NCI-H82 treated with DMSO at 0.1 percent for 48 hours (cell line): ENCODE results near the gene PAM16.
"Not testable (repeated sequence)": the region's sequence is repeated elsewhere in the genome, so short reads cannot be mapped to it uniquely, and the experiment has no call there.

Source experiments
- DNase-seq: peaks from one replicate; lab custom pipeline; 2025; ENCODE audit not compliant: unreplicated experiment; lab: John Stamatoyannopoulos, UW

The PAM16 gene

DNA sequence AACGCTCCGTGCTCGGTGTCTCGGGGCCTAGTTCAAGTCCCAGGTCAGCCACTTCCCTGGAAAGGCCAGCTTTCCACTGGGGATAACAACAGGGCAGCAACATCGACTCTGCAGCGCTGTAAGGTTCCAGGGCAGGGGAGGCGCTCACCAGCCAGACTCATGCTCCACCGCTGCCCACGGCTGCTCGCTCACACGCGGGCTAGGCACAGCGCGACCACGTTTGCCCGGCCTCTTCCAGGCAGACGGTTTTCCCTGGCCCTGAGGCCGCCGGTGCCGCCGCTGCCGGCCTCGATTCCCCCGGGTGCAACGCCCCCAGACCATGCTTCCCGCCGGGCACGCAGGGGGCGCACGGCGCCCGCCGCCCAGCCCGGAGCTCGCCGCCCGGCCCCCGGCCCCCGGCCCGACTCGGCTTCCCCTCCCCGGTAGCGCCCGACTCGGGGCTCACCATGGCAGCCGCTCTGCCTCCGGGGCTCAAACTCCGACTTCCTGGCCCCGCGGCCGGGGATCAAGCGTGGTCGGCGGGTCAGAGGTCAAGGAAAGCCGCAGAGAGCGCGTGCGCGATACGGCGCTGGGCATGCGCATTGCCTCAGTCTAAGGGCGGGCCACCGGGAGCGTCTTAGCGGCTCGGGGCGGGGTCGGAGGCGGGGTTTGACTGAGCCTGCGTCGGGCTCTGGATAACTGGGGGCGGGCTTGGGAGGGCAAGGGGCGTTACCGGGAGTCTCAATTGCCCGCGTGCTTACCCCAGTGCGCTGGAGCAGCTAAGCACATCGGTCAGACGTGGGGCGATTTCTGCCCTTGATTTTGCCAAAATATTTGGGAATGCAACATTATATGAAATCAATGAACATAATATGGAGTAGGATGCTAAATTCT is at the start of gene PAM16:
PAM16 (minus strand) TSS at position 535 of the 873 bp plus-strand sequence; CDS start at position 448, 87 bp downstream.
- DNase-seq: peak; percentile 94

DNA sequence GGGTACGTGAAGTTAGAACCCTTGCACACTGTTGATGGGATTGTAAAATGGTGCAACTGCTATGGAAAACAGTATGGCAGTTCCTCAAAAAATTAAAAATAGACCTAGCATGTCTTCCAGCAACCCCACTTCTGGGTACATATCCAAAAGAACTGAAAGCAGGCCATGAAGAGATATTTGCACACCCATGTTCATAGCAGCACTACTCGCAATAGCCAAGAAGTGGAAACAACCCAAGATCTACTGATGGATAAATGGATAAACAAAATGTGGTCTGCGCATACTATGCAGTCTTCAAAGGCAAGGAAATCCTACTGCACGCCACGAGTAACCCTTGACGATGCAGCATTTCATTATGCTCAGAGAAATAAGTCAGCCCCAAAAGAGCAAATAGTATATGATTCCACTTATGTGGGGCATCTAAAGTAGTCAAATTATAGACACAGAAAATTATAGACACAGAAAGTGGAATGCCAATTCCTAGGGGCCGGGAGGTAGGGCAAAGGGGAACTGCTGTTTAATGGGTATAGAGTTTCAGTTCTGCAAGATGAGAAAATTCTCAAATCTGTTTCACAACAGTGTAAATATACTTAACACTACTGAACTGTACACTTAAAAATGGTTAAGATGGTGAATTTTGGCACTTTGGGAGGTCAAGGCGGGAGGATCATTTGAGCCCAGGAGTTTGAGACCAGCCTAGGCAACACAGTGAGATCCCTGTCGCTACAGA is 48.0 kb upstream of the PAM16 start:
- DNase-seq: no peak

DNA sequence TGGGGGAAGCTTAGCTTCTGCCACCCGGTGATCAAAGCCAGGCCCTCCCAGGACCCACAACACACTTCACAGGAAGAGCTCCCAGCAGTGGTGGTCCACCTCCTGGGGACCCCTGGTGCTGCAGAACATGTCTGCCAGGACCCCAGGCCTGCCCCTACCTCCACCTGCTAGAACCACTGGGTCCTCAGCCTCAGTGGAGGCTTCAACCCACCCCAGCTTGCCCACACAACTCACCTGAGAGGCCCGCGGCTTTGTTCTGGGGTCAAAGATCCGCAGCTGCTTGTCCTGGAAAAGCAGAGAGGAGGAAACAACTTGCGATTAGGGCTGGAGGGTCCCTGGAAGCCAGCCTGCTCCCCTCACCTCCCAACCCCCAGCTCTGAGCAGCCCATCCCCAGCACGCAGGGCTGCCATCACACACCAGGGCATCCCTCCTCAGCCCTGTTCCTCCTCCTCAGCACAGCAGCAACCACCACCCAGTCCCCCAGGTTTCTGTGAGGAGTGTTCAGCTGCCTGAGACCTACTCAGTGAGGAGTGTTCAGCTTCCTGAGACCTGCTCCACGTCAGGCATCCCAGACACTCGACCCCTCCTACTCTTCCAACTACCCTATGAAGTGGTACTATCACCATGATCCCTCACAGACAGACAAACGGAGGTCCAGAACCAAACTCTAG is 44.1 kb upstream of the PAM16 start:
- no peak for DNase-seq

DNA sequence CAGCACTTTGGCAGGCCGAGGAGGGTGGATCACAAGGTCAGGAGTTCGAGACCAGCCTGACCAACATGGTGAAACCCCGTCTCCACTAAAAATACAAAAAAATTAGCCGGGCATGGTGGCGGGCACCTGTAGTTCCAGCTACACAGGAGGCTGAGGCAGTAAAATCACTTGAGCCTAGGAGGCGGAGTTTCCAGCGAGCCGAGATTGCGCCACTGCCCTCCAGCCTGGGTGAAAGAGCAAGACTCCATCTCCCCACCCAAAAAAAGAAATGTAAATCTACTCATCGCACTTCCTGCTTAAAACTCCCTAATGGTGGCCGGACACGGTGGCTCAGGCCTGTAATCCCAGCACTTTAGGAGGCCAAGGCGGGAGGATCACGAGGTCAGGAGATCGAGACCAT is 42.7 kb upstream of the PAM16 start:
- DNase-seq: not testable (repeated sequence)

GRCh38 chr16:4393240-4393600 is 42.1 kb upstream of the PAM16 start:
- no peak for DNase-seq

DNA sequence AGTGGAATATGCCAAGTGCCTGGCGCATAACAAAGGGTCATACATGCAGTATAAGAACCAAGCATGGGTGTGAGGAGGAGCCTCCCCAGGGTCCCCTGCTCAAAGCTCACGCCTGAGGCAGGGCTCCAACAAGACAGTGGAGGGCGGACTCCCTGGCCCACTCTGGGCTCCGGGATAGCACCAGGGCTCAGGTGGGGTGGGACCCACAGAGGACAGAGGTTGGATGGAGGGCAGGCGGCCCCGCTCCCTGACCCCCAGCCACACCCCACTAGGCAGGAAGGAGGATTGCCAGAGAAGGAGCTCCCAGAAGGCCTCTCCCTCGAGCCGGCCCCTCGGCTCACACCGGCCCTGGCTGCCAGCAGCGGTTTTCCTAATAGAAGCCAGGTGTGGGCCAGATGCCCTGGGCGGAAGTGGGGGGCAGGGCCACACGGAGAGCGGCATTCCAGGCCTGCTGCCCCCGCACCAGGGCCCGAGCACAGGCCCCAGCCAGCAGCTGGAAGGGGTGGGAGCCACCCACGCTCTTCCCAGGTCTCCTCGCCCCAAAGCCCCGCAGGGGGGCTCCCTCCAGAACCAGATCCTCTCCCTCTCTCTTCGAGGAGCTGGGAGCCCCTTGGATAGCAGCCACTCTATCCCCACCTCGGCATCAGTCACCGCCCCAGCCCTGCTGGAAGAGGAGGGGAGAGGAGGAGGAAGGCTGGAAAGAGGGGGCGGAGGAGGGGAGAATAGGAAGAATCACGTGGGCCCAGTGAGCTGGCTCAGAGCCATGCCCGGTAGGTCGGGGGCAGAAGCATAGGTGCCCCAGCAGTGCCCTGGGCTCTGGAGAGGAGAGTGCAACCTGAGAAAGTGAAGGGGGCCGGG is 41.5 kb upstream of the PAM16 start:
- DNase-seq: no peak

- DNase-seq: no peak
Observed at GRCh38 chr16:4391631-4392381, 40.7 kb upstream of the PAM16 start.

- no peak for DNase-seq
Observed at GRCh38 chr16:4390266-4391260, 39.4 kb upstream of the PAM16 start.

DNA sequence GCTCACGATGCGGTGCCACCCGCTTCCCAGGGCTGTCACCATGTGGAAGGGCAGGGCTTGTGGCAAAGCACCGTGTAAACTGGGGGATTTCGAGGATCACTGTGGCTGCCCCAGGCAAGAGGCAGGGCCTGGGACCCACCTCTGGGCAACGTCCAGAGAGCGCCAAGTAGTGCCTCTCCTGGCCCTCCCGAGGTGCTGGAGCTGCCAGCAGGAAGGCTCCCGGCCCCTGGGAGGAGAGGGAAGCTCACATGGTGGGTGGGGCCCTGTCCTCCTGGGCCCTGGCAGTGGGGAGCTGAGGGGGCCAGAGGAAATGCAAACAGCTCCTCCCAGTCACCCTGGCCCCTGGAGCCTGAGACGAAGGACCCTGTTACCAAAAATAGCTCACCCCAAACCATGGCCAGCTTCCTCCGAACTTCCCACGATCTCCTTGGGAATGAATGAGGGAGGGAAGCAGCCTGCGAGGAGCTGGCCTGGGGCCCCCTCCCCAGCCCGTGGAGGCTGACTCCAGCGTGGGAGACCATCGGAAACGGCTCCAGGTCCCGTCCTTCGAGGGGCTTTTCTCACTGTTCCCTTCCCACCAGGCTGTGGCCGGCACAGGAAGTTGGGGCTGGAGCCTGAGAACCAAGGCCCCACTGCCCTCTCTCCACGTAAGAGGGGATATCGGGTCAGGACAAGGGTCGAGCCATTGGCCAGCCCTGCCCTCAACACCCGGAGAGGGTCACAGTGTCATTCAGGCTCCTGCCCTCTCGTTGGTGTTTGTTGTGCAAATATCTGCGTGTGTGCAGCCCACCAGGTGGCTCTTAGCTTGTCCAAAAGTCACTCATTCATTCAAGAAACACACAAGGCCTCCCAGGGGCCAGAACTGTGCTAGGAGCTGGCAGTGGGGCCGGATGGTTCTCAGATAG is 38.2 kb upstream of the PAM16 start:
- DNase-seq: no peak

DNA sequence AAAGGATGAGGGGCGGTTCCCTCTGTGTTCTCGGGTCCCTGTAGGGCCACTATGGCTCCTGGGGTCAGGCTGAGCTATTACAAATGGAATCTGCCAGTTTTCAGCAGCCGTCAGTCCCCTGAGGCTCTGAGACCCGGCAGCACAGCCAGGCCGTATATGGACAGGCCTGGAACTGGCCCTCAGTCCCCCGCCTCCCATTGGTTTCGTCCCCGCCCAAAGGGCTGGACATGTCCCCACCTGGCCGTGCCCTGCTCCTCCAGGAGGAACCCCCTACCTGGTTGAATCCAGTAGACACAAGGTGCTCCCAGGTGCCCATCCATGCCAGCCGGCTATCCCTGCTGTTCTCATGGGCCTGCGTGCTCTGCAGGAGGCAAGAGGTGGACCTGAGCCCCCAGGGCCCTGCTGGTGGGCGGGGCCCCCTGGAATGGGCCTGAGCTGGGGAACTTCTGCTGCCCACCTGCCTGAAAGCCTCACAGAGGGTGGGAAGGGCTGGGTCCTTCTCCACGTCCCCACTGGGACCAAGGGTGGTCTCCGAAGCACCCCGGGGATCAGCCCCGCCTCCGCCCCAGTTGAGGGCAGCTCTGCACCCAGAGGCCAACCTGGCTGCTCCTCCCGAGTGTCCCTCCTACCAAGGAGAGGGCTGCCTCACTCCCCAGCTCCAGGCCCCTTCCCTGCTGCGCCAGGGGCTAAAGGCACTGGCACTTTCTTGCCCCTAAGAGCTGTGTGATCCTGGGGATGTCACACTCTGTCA is 37.3 kb upstream of the PAM16 start:
- DNase-seq: no peak

- DNase-seq: no peak
Observed at GRCh38 chr16:4387781-4388180, 36.7 kb upstream of the PAM16 start.

GRCh38 chr16:4386951-4387565 is 35.9 kb upstream of the PAM16 start:
- no peak for DNase-seq

- no peak for DNase-seq
Observed at GRCh38 chr16:4386451-4386805, 35.3 kb upstream of the PAM16 start.

DNA sequence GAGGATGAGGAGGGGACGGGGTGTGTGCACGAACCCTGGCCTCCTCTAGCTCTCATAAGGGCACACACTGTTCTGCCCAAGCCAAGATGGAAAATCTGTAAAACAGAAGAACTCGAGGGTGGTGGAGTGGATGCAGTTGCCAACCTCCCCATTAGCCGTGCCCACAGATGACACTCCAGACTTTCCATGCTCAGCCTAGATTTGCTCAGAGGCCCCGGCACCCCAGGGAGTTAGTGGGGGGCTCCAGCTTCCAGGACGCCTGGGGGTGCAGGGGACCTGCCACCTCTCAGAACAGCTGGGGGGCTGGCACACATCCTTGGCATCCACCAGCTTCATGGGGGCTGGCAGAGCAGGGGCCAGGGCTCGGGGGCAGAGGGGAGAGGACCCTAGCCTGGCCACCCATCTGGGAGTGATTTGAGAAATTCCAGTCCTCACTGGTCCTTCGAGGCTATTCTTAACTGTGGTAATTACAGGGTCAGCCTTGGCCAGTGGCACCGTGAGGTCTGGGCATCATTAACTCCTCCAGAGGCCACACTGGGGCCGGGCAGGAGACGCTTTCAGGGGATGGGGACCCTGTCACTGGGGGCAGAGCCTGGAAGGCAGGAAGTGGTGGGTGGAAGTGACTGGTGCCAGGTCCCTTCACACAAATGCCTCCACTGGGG is 34.8 kb upstream of the PAM16 start:
- DNase-seq: no peak

DNA sequence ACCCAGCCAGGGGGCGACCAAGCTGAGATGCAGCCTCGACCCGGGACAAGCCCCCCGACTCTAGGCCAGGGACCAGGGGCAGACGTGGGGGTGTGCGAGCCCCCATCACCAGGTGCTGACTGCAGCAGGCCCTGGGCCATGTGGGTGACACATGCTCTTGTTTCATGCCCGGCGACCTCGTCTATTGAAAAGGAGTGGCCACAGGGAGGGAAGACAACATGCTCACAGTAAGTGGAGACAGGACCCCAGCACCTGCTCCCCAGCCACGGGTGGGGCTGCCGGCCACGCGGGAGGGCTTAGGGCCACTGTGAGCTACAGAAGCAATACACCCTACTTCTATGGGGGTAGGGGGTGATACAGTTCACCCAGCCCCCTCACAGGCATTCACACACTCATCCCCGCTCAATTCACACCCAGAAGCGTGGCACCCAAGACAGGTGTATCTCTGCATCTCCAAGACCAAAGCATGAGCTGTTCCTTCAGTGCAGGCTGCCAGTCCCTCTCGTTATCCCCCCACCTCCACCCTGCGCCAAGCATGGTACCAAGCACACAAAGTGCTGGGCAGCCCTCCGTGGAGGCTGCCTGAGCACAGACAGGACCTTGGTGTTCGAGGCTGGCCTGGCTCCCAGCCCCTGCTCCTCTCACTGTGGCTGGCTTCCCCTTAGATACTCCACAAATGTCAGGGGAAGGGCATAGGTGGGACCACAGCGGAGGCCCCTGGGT is 34.1 kb upstream of the PAM16 start:
- DNase-seq: no peak

DNA sequence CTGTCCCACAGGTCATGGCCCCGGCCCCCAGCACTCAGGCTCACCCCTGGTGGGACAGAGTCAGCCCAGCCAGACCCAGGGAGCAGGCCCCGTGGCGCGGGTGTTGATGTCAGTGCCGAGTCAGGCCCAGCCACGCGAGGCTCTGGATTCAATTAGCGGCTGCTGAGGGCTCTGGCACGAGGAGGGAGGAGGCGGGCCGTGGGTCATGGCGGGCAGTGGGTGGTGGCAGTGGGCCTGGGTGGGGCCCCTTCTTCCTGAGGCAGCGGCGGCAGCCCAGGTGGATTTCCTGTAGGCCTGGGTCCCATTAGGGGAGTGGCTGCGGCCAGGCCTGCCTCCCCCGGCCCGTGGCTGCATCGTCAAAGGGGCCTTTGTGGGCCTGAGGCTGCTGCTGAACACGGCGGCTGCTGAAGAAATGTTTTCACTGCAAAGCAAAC is 33.4 kb upstream of the PAM16 start:
- no peak for DNase-seq
